ENCODE results near the gene ZSWIM3.

The ZSWIM3 gene

GRCh38 chr20:45878076-45878761 is 20.8 kb downstream of the ZSWIM3 start:
- Histone ChIP-seq H2AFZ (ENCODE audit: low read length) (no peak overlapping the region), H3F3A (ENCODE audit: low read depth) (no peaks in the 10 kb centered on the region), H3K36me3 (ENCODE audit: insufficient read depth, low read length) (peaks cover 23% of the 10 kb centered on the region; the same call in 1 of the 2 replicates), H3K4me2 (ENCODE audit: low read depth, low read length, poor library complexity, severe bottlenecking) (no peak overlapping the region), H3K79me2 (ENCODE audit: insufficient read depth, low read length) (peaks cover 22% of the 10 kb centered on the region), H3K9me2 (replicated peaks; ENCODE audit: low read depth, low read length) (no peaks in the 10 kb centered on the region), H3K4me3 (ENCODE audit: low read length, poor library complexity, severe bottlenecking) (no peak overlapping the region), H4K20me1 (ENCODE audit: insufficient read depth, low read length, poor library complexity, severe bottlenecking) (peaks cover 4% of the 10 kb centered on the region), H3K9ac (ENCODE audit: low read depth, low read length, poor library complexity, severe bottlenecking) (no peak overlapping the region), H3K4me1 (ENCODE audit: insufficient read depth, low read length, poor library complexity, severe bottlenecking) (peaks cover 15% of the 10 kb centered on the region), H3K27me3 (ENCODE audit: insufficient read depth, low read length, poor library complexity, severe bottlenecking) (no peaks in the 10 kb centered on the region), H3K9me3 (ENCODE audit: insufficient read depth, low read depth, low read length) (no peaks in the 10 kb centered on the region)
- TF ChIP-seq EZH2phosphoT487 (IDR thresholded peaks at IDR 0.05; ENCODE audit: borderline replicate concordance): no peak
- TF ChIP-seq CTCF (conservative IDR thresholded peaks at IDR 0.05; ENCODE audit: low read length): no peak

- Histone ChIP-seq H3K36me3 (ENCODE audit: insufficient read depth, low read length) (peaks cover 29% of the 10 kb centered on the region; the same call in 1 of the 2 replicates), H3K4me3 (ENCODE audit: low read length, poor library complexity, severe bottlenecking) (peak within 1 kb of the TSS; percentile 96), H3K4me2 (ENCODE audit: low read depth, low read length, poor library complexity, severe bottlenecking) (peak within 1 kb of the TSS; percentile 92), H2AFZ (ENCODE audit: low read length) (peak within 1 kb of the TSS; percentile 68), H3K4me1 (ENCODE audit: insufficient read depth, low read length, poor library complexity, severe bottlenecking) (peaks cover 35% of the 10 kb centered on the region), H4K20me1 (ENCODE audit: insufficient read depth, low read length, poor library complexity, severe bottlenecking) (peaks cover 8% of the 10 kb centered on the region), H3K27me3 (ENCODE audit: insufficient read depth, low read length, poor library complexity, severe bottlenecking) (no peaks in the 10 kb centered on the region), H3F3A (ENCODE audit: low read depth) (peaks cover 3% of the 10 kb centered on the region; the same call in 1 of the 2 replicates), H3K9me3 (ENCODE audit: insufficient read depth, low read depth, low read length) (no peaks in the 10 kb centered on the region), H3K9ac (ENCODE audit: low read depth, low read length, poor library complexity, severe bottlenecking) (peak within 1 kb of the TSS; percentile 93), H3K79me2 (ENCODE audit: insufficient read depth, low read length) (peaks cover 35% of the 10 kb centered on the region), H3K9me2 (replicated peaks; ENCODE audit: low read depth, low read length) (no peaks in the 10 kb centered on the region)
- TF ChIP-seq CTCF (conservative IDR thresholded peaks at IDR 0.05; ENCODE audit: low read length) (no peak), EZH2phosphoT487 (IDR thresholded peaks at IDR 0.05; ENCODE audit: borderline replicate concordance) (no peak)
These were observed 23.8 kb downstream of the ZSWIM3 start, which contains the start of gene ZSWIM1 for GRCh38 chr20:45880988-45881788. Gene ZSWIM1, plus strand, starts transcription at chr20:45881227. Its CDS starts 1,366 bp downstream, at chr20:45882593.

- H3K79me2 ChIP-seq (ENCODE audit: insufficient read depth, low read length): peaks cover 35% of the 10 kb centered on the region
- no peak for TF ChIP-seq EZH2phosphoT487 (IDR thresholded peaks at IDR 0.05; ENCODE audit: borderline replicate concordance)
- no peak for TF ChIP-seq CTCF (conservative IDR thresholded peaks at IDR 0.05; ENCODE audit: low read length)
- H4K20me1 ChIP-seq (ENCODE audit: insufficient read depth, low read length, poor library complexity, severe bottlenecking): peaks cover 8% of the 10 kb centered on the region
- peaks cover 3% of the 10 kb centered on the region; the same call in 1 of the 2 replicates for H3F3A ChIP-seq (ENCODE audit: low read depth)
- no peak overlapping the region for H3K9ac ChIP-seq (ENCODE audit: low read depth, low read length, poor library complexity, severe bottlenecking)
- H3K36me3 ChIP-seq (ENCODE audit: insufficient read depth, low read length): peaks cover 20% of the 10 kb centered on the region; the same call in 1 of the 2 replicates
- peak overlapping the region; percentile 96 for H3K4me3 ChIP-seq (ENCODE audit: low read length, poor library complexity, severe bottlenecking)
- H3K4me2 ChIP-seq (ENCODE audit: low read depth, low read length, poor library complexity, severe bottlenecking): peak overlapping the region; percentile 92
- H2AFZ ChIP-seq (ENCODE audit: low read length): no peak overlapping the region
- no peaks in the 10 kb centered on the region for H3K27me3 ChIP-seq (ENCODE audit: insufficient read depth, low read length, poor library complexity, severe bottlenecking)
- no peaks in the 10 kb centered on the region for H3K9me3 ChIP-seq (ENCODE audit: insufficient read depth, low read depth, low read length)
- peaks cover 36% of the 10 kb centered on the region for H3K4me1 ChIP-seq (ENCODE audit: insufficient read depth, low read length, poor library complexity, severe bottlenecking)
- no peaks in the 10 kb centered on the region for H3K9me2 ChIP-seq (replicated peaks; ENCODE audit: low read depth, low read length)
These were observed 25.2 kb downstream of the ZSWIM3 start for GRCh38 chr20:45882469-45883099.
